ENCODE results near the gene PHF19.

PHF19 gene

DNA sequence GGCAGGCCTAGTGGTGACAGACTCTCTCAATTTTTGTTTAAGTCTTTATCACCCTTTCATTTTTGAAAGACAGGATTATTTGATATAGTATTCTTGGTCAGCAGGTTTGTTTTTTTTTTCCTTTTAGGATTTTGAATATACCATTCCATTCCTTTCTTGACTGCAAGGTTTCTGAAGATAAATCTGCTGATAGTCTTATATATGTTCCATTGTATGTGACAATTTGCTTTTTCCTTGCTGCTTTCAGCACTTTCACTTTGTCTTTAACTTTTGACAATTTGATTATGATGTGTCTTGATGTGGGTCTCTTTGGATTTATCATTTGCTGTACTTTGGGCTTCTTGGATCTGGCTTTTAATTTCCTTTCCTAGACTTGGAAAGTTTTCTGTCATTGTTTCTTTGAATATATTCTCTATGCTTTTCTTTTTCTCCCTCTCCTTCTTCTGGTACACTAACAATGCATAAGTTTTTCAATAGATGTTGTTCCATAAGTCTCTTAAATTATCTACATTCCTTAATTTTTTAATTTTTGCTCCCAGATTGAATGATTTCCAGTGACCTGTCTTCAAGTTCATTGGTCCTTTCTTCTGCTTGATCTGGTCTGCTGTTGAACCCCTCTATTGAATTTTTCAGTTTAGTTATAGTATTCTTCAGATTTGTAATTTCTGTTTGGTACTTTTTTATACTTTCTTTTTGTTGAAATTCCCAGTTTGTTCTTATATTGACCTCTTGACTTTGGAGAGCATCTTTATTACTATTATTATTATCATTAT, 69.2 kb downstream of the PHF19 start:
- no peak for DNase-seq (ENCODE audit: low read depth)
- in situ Hi-C loops (cut with HindIII; ENCODE audit: low sequenced_read_pairs), result no loop called here
- TF ChIP-seq, protein P1, sequence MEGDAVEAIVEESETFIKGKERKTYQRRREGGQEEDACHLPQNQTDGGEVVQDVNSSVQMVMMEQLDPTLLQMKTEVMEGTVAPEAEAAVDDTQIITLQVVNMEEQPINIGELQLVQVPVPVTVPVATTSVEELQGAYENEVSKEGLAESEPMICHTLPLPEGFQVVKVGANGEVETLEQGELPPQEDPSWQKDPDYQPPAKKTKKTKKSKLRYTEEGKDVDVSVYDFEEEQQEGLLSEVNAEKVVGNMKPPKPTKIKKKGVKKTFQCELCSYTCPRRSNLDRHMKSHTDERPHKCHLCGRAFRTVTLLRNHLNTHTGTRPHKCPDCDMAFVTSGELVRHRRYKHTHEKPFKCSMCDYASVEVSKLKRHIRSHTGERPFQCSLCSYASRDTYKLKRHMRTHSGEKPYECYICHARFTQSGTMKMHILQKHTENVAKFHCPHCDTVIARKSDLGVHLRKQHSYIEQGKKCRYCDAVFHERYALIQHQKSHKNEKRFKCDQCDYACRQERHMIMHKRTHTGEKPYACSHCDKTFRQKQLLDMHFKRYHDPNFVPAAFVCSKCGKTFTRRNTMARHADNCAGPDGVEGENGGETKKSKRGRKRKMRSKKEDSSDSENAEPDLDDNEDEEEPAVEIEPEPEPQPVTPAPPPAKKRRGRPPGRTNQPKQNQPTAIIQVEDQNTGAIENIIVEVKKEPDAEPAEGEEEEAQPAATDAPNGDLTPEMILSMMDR (IDR thresholded peaks at IDR 0.05; ENCODE audit: low read depth, low read length, missing control alignments), result no peak
- no peak overlapping the region for H3K4me3 ChIP-seq (ENCODE audit: low read depth, low read length)

Measured in astrocyte of the cerebellum (primary cell).